Measurements from ENCODE around the gene NXF1. TPM values are rescaled to one million over a fixed set of nuclear protein-coding genes. Genes with fewer than 3 reads are reported as not detected.
A peak's percentile ranks its signal among the peaks of the same experiment; 100 is the strongest.

The NXF1 gene
- total and polyA plus RNA-seq, 2 of the 13 experiments (the other 11 are each of a cell fraction or from before 2014, with no cell fraction given): 30.4 to 30.9 TPM

DNA sequence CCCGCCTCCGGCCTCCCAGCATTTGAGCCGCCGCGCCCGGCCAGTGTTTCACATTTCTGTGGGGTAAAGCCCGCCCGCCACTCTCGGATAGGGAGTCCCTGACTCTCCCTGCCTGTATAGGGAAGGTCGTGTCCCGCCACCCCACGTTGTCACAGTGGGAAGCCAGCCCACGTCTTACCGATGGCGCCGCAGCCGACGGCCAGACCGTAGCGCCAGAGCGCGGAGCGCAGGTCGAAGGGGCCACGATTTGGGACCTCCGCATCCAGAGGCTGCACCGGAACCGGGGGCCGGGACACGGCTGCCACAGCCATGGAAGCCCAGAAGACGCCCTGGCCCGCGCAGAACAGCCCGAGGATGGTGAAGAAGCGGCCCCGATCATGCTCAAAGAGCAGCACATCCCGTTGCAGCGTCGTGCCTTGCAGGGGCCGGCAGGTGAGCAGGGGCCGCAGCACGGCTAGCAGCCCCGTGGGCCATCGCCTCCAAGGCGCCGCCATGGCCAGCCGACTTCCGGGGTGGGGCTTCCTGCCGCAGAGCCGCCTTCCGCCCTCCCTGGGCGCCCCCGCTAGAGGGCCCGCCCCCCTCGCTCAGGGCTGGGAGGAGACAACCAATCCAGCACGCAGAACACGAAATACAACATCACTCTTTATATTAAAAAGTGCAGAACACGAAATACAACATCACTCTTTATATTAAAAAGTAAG is 13.6 kb downstream of the NXF1 start, which contains the start of gene TMEM223 (continued):
- TF ChIP-seq, protein P1, sequence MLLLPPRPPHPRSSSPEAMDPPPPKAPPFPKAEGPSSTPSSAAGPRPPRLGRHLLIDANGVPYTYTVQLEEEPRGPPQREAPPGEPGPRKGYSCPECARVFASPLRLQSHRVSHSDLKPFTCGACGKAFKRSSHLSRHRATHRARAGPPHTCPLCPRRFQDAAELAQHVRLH (CRISPR knock-in tag; IDR thresholded peaks at IDR 0.05; ENCODE audit: borderline replicate concordance, low read depth): peak; percentile 89
- TF ChIP-seq ZNF350 (CRISPR knock-in tag; IDR thresholded peaks at IDR 0.05; ENCODE audit: borderline replicate concordance, low read depth) (peak; percentile 78; the same call in 1 of the 2 replicates), ATM (IDR thresholded peaks at IDR 0.05; ENCODE audit: borderline replicate concordance) (no peak), HNRNPK (IDR thresholded peaks at IDR 0.05; ENCODE audit: low read depth, low read length, poor library complexity, severe bottlenecking) (no peak), ZNF7 (CRISPR knock-in tag; IDR thresholded peaks at IDR 0.05) (no peak), SMAD3 (CRISPR knock-in tag; IDR thresholded peaks at IDR 0.05) (peak; percentile 66; the same call in 1 of the 2 replicates), FOXP1 (IDR thresholded peaks at IDR 0.05) (no peak), FOXP1 (CRISPR knock-in tag; IDR thresholded peaks at IDR 0.05) (no peak), ZKSCAN5 (CRISPR knock-in tag; IDR thresholded peaks at IDR 0.05) (no peak), ZNF33A (CRISPR knock-in tag; IDR thresholded peaks at IDR 0.05; ENCODE audit: borderline replicate concordance) (no peak), HOXA9 (CRISPR knock-in tag; IDR thresholded peaks at IDR 0.05; ENCODE audit: borderline replicate concordance) (no peak), SP1 (IDR thresholded peaks at IDR 0.05) (no peak), SP1 (CRISPR knock-in tag; IDR thresholded peaks at IDR 0.05) (peak; percentile 72), ARID2 (CRISPR knock-in tag; IDR thresholded peaks at IDR 0.05; ENCODE audit: borderline replicate concordance) (no peak), ZNF766 (CRISPR knock-in tag; IDR thresholded peaks at IDR 0.05; ENCODE audit: borderline replicate concordance) (no peak), ZFX (CRISPR knock-in tag; IDR thresholded peaks at IDR 0.05; ENCODE audit: low read depth) (peak; percentile 92), ZNF207 (IDR thresholded peaks at IDR 0.05; ENCODE audit: borderline replicate concordance) (no peak), KDM5A (IDR thresholded peaks at IDR 0.05; ENCODE audit: borderline replicate concordance, low read length) (peak; percentile 75), ZSCAN22 (CRISPR knock-in tag; IDR thresholded peaks at IDR 0.05) (no peak), MEIS2 (CRISPR knock-in tag; IDR thresholded peaks at IDR 0.05) (no peak), ETV6 (CRISPR knock-in tag; conservative IDR thresholded peaks at IDR 0.05) (peak; percentile 41; the same call in 1 of the 2 replicates), MXI1 (IDR thresholded peaks at IDR 0.05; ENCODE audit: borderline replicate concordance, low read depth, low read length) (peak; percentile 91; the same call in 2 of the 3 replicates), DNMT3B (CRISPR knock-in tag; conservative IDR thresholded peaks at IDR 0.05) (no peak), ZNF224 (CRISPR knock-in tag; IDR thresholded peaks at IDR 0.05) (no peak), ZNF205 (CRISPR knock-in tag; IDR thresholded peaks at IDR 0.05) (0 out of 2 replicates have a peak, but pooled peaks have one; percentile 59), MTF2 (CRISPR knock-in tag; IDR thresholded peaks at IDR 0.05; ENCODE audit: borderline replicate concordance) (peak; percentile 73; the same call in 1 of the 2 replicates)
- TF ChIP-seq, protein P2, sequence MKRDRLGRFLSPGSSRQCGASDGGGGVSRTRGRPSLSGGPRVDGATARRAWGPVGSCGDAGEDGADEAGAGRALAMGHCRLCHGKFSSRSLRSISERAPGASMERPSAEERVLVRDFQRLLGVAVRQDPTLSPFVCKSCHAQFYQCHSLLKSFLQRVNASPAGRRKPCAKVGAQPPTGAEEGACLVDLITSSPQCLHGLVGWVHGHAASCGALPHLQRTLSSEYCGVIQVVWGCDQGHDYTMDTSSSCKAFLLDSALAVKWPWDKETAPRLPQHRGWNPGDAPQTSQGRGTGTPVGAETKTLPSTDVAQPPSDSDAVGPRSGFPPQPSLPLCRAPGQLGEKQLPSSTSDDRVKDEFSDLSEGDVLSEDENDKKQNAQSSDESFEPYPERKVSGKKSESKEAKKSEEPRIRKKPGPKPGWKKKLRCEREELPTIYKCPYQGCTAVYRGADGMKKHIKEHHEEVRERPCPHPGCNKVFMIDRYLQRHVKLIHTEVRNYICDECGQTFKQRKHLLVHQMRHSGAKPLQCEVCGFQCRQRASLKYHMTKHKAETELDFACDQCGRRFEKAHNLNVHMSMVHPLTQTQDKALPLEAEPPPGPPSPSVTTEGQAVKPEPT (CRISPR knock-in tag; IDR thresholded peaks at IDR 0.05; ENCODE audit: low read depth): 0 out of 2 replicates have a peak, but pooled peaks have one; percentile 47
- TF ChIP-seq, protein P3, sequence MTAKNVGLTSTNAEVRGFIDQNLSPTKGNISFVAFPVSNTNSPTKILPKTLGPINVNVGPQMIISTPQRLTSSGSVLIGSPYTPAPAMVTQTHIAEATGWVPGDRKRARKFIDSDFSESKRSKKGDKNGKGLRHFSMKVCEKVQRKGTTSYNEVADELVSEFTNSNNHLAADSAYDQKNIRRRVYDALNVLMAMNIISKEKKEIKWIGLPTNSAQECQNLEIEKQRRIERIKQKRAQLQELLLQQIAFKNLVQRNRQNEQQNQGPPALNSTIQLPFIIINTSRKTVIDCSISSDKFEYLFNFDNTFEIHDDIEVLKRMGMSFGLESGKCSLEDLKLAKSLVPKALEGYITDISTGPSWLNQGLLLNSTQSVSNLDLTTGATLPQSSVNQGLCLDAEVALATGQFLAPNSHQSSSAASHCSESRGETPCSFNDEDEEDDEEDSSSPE (CRISPR knock-in tag; IDR thresholded peaks at IDR 0.05): peak; percentile 79
- TF ChIP-seq, protein P4, sequence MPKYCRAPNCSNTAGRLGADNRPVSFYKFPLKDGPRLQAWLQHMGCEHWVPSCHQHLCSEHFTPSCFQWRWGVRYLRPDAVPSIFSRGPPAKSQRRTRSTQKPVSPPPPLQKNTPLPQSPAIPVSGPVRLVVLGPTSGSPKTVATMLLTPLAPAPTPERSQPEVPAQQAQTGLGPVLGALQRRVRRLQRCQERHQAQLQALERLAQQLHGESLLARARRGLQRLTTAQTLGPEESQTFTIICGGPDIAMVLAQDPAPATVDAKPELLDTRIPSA (CRISPR knock-in tag; IDR thresholded peaks at IDR 0.05; ENCODE audit: borderline replicate concordance): 0 out of 2 replicates have a peak, but pooled peaks have one; percentile 86
